ENCODE measurements around the gene TRIM3.

DNA sequence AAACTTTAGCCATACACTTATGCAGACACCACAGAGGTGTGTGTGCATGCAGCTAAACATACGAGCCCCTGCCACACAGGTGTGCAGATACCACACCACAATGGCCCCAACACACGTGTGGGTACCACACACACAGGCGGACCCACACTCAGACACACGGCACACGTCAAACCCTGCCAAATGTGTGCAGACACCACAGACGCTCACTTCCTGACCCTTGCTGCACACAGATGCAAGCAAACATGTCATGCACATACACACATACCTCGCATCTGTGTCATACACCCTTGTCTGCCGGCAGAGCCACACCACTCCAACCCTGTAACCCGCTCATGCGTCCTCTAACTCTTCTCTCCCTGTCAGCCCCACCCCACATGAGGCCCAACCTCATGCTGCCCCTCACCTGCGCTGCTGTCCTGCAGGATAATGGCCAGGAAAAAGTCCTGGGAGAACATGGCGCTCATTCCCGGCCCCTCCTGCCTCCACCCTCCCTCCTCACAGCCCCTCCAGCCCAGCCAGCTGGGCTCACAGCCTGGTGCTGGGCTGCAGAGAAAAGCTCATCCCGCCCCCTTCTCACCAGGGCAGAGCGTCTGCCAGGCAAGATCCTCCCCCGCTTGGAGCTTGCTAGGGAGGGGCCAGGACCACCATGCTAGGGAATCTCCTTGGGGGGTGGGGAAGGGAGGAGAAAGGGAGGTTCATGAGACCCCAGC is 69.2 kb downstream of the TRIM3 start:
- TF ChIP-seq, protein P1, sequence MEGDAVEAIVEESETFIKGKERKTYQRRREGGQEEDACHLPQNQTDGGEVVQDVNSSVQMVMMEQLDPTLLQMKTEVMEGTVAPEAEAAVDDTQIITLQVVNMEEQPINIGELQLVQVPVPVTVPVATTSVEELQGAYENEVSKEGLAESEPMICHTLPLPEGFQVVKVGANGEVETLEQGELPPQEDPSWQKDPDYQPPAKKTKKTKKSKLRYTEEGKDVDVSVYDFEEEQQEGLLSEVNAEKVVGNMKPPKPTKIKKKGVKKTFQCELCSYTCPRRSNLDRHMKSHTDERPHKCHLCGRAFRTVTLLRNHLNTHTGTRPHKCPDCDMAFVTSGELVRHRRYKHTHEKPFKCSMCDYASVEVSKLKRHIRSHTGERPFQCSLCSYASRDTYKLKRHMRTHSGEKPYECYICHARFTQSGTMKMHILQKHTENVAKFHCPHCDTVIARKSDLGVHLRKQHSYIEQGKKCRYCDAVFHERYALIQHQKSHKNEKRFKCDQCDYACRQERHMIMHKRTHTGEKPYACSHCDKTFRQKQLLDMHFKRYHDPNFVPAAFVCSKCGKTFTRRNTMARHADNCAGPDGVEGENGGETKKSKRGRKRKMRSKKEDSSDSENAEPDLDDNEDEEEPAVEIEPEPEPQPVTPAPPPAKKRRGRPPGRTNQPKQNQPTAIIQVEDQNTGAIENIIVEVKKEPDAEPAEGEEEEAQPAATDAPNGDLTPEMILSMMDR (IDR thresholded peaks at IDR 0.05): no peak
- no peak for TF ChIP-seq POLR2A (IDR thresholded peaks at IDR 0.05)
- TF ChIP-seq POLR2AphosphoS5 (IDR thresholded peaks at IDR 0.05): no peak
